Central memory CD8-positive, alpha-beta T cell (primary cell): ENCODE data around the gene TRERF1.

ENCODE experiments used
- ATAC-seq: fragments of 150-1000 bp; cut with Tn5 transposase; replicated peaks from 2 replicates; pipeline ENCODE4 v1.10.0; 2022; ENCODE audit warnings: mild to moderate bottlenecking, moderate FRiP score, moderate number of reproducible peaks; ENCODE audit not compliant: poor library complexity, severe bottlenecking; ENCODE audit errors: extremely low read depth
- DNase-seq, 2 donors: peaks; one replicate each; pipeline ENCODE4 v3.0.0; 2021; ENCODE audit warnings: low spot score in 2 of 2
- H3K27ac Mint-ChIP-seq: one replicate; pipeline ENCODE4 v1.8.0; 2022; ENCODE audit warnings: low read depth, mild to moderate bottlenecking, moderate library complexity, mixed read lengths
- H3K27me3 Mint-ChIP-seq: one replicate; pipeline ENCODE4 v1.8.0; 2022; ENCODE audit warnings: mixed read lengths
- H3K36me3 Mint-ChIP-seq: one replicate; pipeline ENCODE4 v1.8.0; 2022; ENCODE audit warnings: mild to moderate bottlenecking, moderate library complexity, mixed read lengths; ENCODE audit not compliant: insufficient read depth
- H3K4me1 Mint-ChIP-seq: one replicate; pipeline ENCODE4 v1.8.0; 2022; ENCODE audit warnings: mixed read lengths
- H3K4me3 Mint-ChIP-seq: one replicate; pipeline ENCODE4 v1.8.0; 2022; ENCODE audit warnings: mild to moderate bottlenecking, moderate library complexity, mixed read lengths
- H3K9me3 Mint-ChIP-seq: one replicate; pipeline ENCODE4 v1.8.0; 2022; ENCODE audit warnings: mixed read lengths

TRERF1 gene

GRCh38 chr6:42394151-42394550 lies 57.6 kb downstream of the TRERF1 start:
- ATAC-seq, result no peak
- peaks cover 89% of the 10 kb centered on the region for H3K4me1 Mint-ChIP-seq
- H3K4me3 Mint-ChIP-seq, result peak overlapping the region; percentile 40
- H3K27ac Mint-ChIP-seq, result peak overlapping the region; percentile 11
- no peak for DNase-seq
- H3K27me3 Mint-ChIP-seq, result no peaks in the 10 kb centered on the region
- peaks cover 4% of the 10 kb centered on the region for H3K36me3 Mint-ChIP-seq
- no peaks in the 10 kb centered on the region for H3K9me3 Mint-ChIP-seq

- Mint-ChIP-seq H3K27ac (no peak overlapping the region), H3K9me3 (no peaks in the 10 kb centered on the region), H3K4me1 (peaks cover 90% of the 10 kb centered on the region), H3K27me3 (no peaks in the 10 kb centered on the region), H3K36me3 (peaks cover 4% of the 10 kb centered on the region), H3K4me3 (peak overlapping the region; percentile 40)
- no peak for DNase-seq
- ATAC-seq, result no peak
Observed at GRCh38 chr6:42393339-42393738, 58.4 kb downstream of the TRERF1 start.

GRCh38 chr6:42392833-42393232 lies 58.9 kb downstream of the TRERF1 start:
- Mint-ChIP-seq H3K4me3 (no peak overlapping the region), H3K4me1 (peaks cover 92% of the 10 kb centered on the region), H3K27ac (no peak overlapping the region), H3K36me3 (peaks cover 4% of the 10 kb centered on the region), H3K27me3 (no peaks in the 10 kb centered on the region), H3K9me3 (no peaks in the 10 kb centered on the region)
- DNase-seq, result no peak
- ATAC-seq, result no peak

GRCh38 chr6:42391441-42391840 lies 60.3 kb downstream of the TRERF1 start:
- Mint-ChIP-seq H3K4me1 (peaks cover 91% of the 10 kb centered on the region), H3K36me3 (peaks cover 6% of the 10 kb centered on the region), H3K4me3 (peak overlapping the region; percentile 67), H3K9me3 (no peaks in the 10 kb centered on the region), H3K27ac (peak overlapping the region; percentile 97), H3K27me3 (no peaks in the 10 kb centered on the region)
- DNase-seq, result no peak
- no peak for ATAC-seq

GRCh38 chr6:42390228-42390934 lies 61.3 kb downstream of the TRERF1 start:
- ATAC-seq (peak; percentile 78), DNase-seq (peak; percentile 37 to 65)
- H3K36me3 Mint-ChIP-seq, result peaks cover 6% of the 10 kb centered on the region
- no peaks in the 10 kb centered on the region for H3K9me3 Mint-ChIP-seq
- H3K27me3 Mint-ChIP-seq, result no peaks in the 10 kb centered on the region
- peak overlapping the region; percentile 97 for H3K27ac Mint-ChIP-seq
- peak overlapping the region; percentile 67 for H3K4me3 Mint-ChIP-seq
- peaks cover 94% of the 10 kb centered on the region for H3K4me1 Mint-ChIP-seq

GRCh38 chr6:42389736-42390135 lies 62.0 kb downstream of the TRERF1 start:
- Mint-ChIP-seq H3K4me1 (peaks cover 91% of the 10 kb centered on the region), H3K4me3 (peak overlapping the region; percentile 67), H3K27me3 (no peaks in the 10 kb centered on the region), H3K9me3 (no peaks in the 10 kb centered on the region), H3K36me3 (peaks cover 6% of the 10 kb centered on the region), H3K27ac (peak overlapping the region; percentile 97)
- DNase-seq (no peak), ATAC-seq (no peak)

- peaks cover 7% of the 10 kb centered on the region for H3K36me3 Mint-ChIP-seq
- ATAC-seq (no peak), DNase-seq (no peak)
- H3K27me3 Mint-ChIP-seq, result no peaks in the 10 kb centered on the region
- H3K9me3 Mint-ChIP-seq, result no peaks in the 10 kb centered on the region
- H3K4me3 Mint-ChIP-seq, result peak overlapping the region; percentile 52
- peak overlapping the region; percentile 97 for H3K27ac Mint-ChIP-seq
- peaks cover 83% of the 10 kb centered on the region for H3K4me1 Mint-ChIP-seq
Observed at GRCh38 chr6:42388046-42388445, 63.7 kb downstream of the TRERF1 start.

GRCh38 chr6:42387336-42387735 lies 64.4 kb downstream of the TRERF1 start:
- peak; percentile 69 for ATAC-seq
- Mint-ChIP-seq H3K4me1 (peaks cover 79% of the 10 kb centered on the region), H3K9me3 (no peaks in the 10 kb centered on the region), H3K4me3 (peak overlapping the region; percentile 52), H3K27me3 (no peaks in the 10 kb centered on the region), H3K27ac (peak overlapping the region; percentile 97), H3K36me3 (peaks cover 7% of the 10 kb centered on the region)
- DNase-seq, result peak in 1 of 2 donors; percentile 51

- Mint-ChIP-seq H3K27me3 (no peaks in the 10 kb centered on the region), H3K27ac (no peak overlapping the region), H3K9me3 (no peaks in the 10 kb centered on the region), H3K4me3 (no peak overlapping the region), H3K4me1 (peaks cover 74% of the 10 kb centered on the region), H3K36me3 (peaks cover 5% of the 10 kb centered on the region)
- DNase-seq (no peak), ATAC-seq (no peak)
Observed at GRCh38 chr6:42385339-42385738, 66.4 kb downstream of the TRERF1 start.

- Mint-ChIP-seq H3K27me3 (no peaks in the 10 kb centered on the region), H3K36me3 (peaks cover 3% of the 10 kb centered on the region), H3K27ac (peak overlapping the region; percentile 1), H3K4me1 (peaks cover 74% of the 10 kb centered on the region), H3K9me3 (no peaks in the 10 kb centered on the region), H3K4me3 (peak overlapping the region; percentile 26)
- ATAC-seq (no peak), DNase-seq (no peak)
Observed at GRCh38 chr6:42383421-42384205, 68.1 kb downstream of the TRERF1 start.

- Mint-ChIP-seq H3K27me3 (no peaks in the 10 kb centered on the region), H3K27ac (peak overlapping the region; percentile 86), H3K36me3 (peaks cover 3% of the 10 kb centered on the region), H3K4me1 (peaks cover 74% of the 10 kb centered on the region), H3K9me3 (no peaks in the 10 kb centered on the region), H3K4me3 (no peak overlapping the region)
- DNase-seq (no peak), ATAC-seq (no peak)
Observed at GRCh38 chr6:42381850-42382249, 69.9 kb downstream of the TRERF1 start.

- Mint-ChIP-seq H3K4me1 (peaks cover 70% of the 10 kb centered on the region), H3K4me3 (no peak overlapping the region), H3K36me3 (peaks cover 3% of the 10 kb centered on the region), H3K27me3 (no peaks in the 10 kb centered on the region), H3K9me3 (no peaks in the 10 kb centered on the region), H3K27ac (peak overlapping the region; percentile 86)
- ATAC-seq, result no peak
- DNase-seq, result no peak
Observed at GRCh38 chr6:42380228-42380979, 71.3 kb downstream of the TRERF1 start.
